ENCODE results near the gene LCE2A. TPM values are rescaled to one million over a fixed set of nuclear protein-coding genes. Genes with fewer than 3 reads are reported as not detected.

Gene LCE2A
- total and polyA plus RNA-seq, 9 of the 15 experiments (the other 6 are each of a cell fraction or from before 2014, with no cell fraction given), result not detected

GRCh38 chr1:152745289-152745704, 47.2 kb downstream of the LCE2A start (continued):
- no peak for TF ChIP-seq ARID4B (CRISPR knock-in tag; IDR thresholded peaks at IDR 0.05)
- TF ChIP-seq ZNF407 (IDR thresholded peaks at IDR 0.05; ENCODE audit: low read depth), result no peak
- no peak for TF ChIP-seq FOS (IDR thresholded peaks at IDR 0.05; ENCODE audit: extremely low read depth, insufficient read length)
- TF ChIP-seq ZBTB34 (CRISPR knock-in tag; IDR thresholded peaks at IDR 0.05), result no peak
- TF ChIP-seq GABPB1 (CRISPR knock-in tag; IDR thresholded peaks at IDR 0.05), result no peak
- peak; percentile 20; the same call in 1 of the 2 replicates for TF ChIP-seq MITF (IDR thresholded peaks at IDR 0.05)
- no peak for TF ChIP-seq E2F4 (CRISPR knock-in tag; IDR thresholded peaks at IDR 0.05; ENCODE audit: low read depth)
- TF ChIP-seq PYGO2 (tag; IDR thresholded peaks at IDR 0.05), result no peak

Measured in K562 (cell line).